Liver (tissue), 9 donors: Measurements from ENCODE around the gene RAET1E. TPM values are rescaled to one million over a fixed set of nuclear protein-coding genes. Genes with fewer than 3 reads are reported as not detected.
"Not testable (repeated sequence)": the region's sequence is repeated elsewhere in the genome, so short reads cannot be mapped to it uniquely, and the experiment has no call there.

Experiments used
- DNase-seq: peaks from one replicate; pipeline ENCODE4 v3.0.0-alpha.2; 2017; ENCODE audit warnings: low spot score
- H3K27ac ChIP-seq, 2 donors: one replicate each; pipeline ENCODE4 v1.7.0; 2013; ENCODE audit warnings: inconsistent platforms in 2 of 2, low read length in 2 of 2, control low read depth in 1 of 2, low read depth in 1 of 2, mild to moderate bottlenecking in 1 of 2
- H3K27me3 ChIP-seq, 4 donors: one replicate each; pipeline versions ENCODE4 v1.6.1 to v1.7.0; 2013; ENCODE audit warnings: low read length in 3 of 4, inconsistent platforms in 1 of 4, mild to moderate bottlenecking in 1 of 4, moderate library complexity in 1 of 4; ENCODE audit not compliant: control insufficient read depth in 4 of 4, insufficient read depth in 4 of 4
- H3K36me3 ChIP-seq, 4 donors: one replicate each; pipeline versions ENCODE4 v1.6.1 to v1.7.0; 2013; ENCODE audit warnings: low read length in 3 of 4, mild to moderate bottlenecking in 3 of 4, low read depth in 1 of 4, moderate library complexity in 1 of 4; ENCODE audit not compliant: control insufficient read depth in 4 of 4, insufficient read depth in 3 of 4
- H3K4me1 ChIP-seq, 4 donors: one replicate each; pipeline versions ENCODE4 v1.6.1 to v1.7.0; 2013; ENCODE audit warnings: low read length in 3 of 4, mild to moderate bottlenecking in 3 of 4, moderate library complexity in 1 of 4; ENCODE audit not compliant: control insufficient read depth in 4 of 4, insufficient read depth in 4 of 4
- H3K4me3 ChIP-seq, 3 donors: one replicate each; pipeline versions ENCODE4 v1.6.1 to v1.7.0; 2013; ENCODE audit warnings: low read length in 3 of 3, control low read depth in 1 of 3, low read depth in 1 of 3, mild to moderate bottlenecking in 1 of 3
- H3K9ac ChIP-seq, 2 donors: one replicate each; pipeline ENCODE4 v1.7.0; 2013; ENCODE audit warnings: low read length in 2 of 2, mild to moderate bottlenecking in 2 of 2, moderate library complexity in 2 of 2, control low read depth in 1 of 2, low read depth in 1 of 2
- H3K9me3 ChIP-seq, 4 donors: one replicate each; pipeline versions ENCODE4 v1.6.1 to v1.7.0; 2013; ENCODE audit warnings: low read length in 3 of 4; ENCODE audit not compliant: control insufficient read depth in 4 of 4
- CTCF ChIP-seq: fragments of 150-350 bp; IDR thresholded peaks from 2 replicates; pipeline ENCODE4 v1.5.1; 2017; ENCODE audit warnings: improper control_type of control experiment, low read depth, low read length; ENCODE audit not compliant: missing input control
- FOXA1 ChIP-seq: IDR thresholded peaks from 2 replicates; pipeline ENCODE4 v1.6.1; 2016; ENCODE audit warnings: antibody characterized with exemption
- GABPA ChIP-seq, 2 donors: IDR thresholded peaks in 1 of 2; conservative IDR thresholded peaks in 1 of 2; 2 replicates each; pipeline ENCODE4 v1.6.1; 2016; ENCODE audit warnings: antibody characterized with exemption in 2 of 2, mild to moderate bottlenecking in 1 of 2, moderate library complexity in 1 of 2
- HNF4G ChIP-seq: IDR thresholded peaks from 2 replicates; pipeline ENCODE4 v1.6.1; 2016; ENCODE audit warnings: antibody characterized with exemption
- JUND ChIP-seq, 2 donors: IDR thresholded peaks; 2 replicates each; pipeline ENCODE4 v1.6.1; 2016; ENCODE audit warnings: antibody characterized with exemption in 2 of 2
- MAX ChIP-seq: IDR thresholded peaks from 2 replicates; pipeline ENCODE4 v1.6.1; 2016; ENCODE audit warnings: antibody characterized with exemption
- RXRA ChIP-seq, 2 donors: IDR thresholded peaks; 2 replicates each; pipeline ENCODE4 v1.6.1; 2017 to 2018; ENCODE audit warnings: antibody characterized with exemption in 2 of 2, mild to moderate bottlenecking in 1 of 2
- SP1 ChIP-seq: IDR thresholded peaks from 2 replicates; pipeline ENCODE4 v1.6.1; 2018; ENCODE audit warnings: antibody characterized with exemption, mild to moderate bottlenecking
- WGBS: extraction: QIAGEN DNeasy Blood & Tissue Kit; methylation state at CpG from one replicate; pipeline ENCODE4 v1.1.7; 2013; 5-methylcytosine and 5-hydroxymethylcytosine counted together
- polyA plus RNA-seq, 2 donors: library from polyadenylated mRNA; stranded (reverse) in 1 of 2; unstranded in 1 of 2; fragments of 200-250 nt in 1 of 2; fragments of >200 nt in 1 of 2; fragmentation: Nextera tagmentation in 1 of 2; extraction: Ambion mirVana in 1 of 2; gene quantifications; one replicate each; pipeline versions ENCODE4 v1.2.1 to v1.2.3, GENCODE V29; 2013 to 2015
- total RNA-seq, 2 donors: library from RNA; depleted of rRNA; stranded (reverse); fragments of >200 nt; gene quantifications; one replicate each; pipeline ENCODE4 v1.2.3, GENCODE V29; 2014
- donor health status: healthy.
- donor health status: healthy.
- donor health status: healthy.
- donor health status: healthy.
- donor health status: healthy.

RAET1E gene
- total and polyA plus RNA-seq, 4 donors: not detected

- H3K4me3 ChIP-seq, DNase-seq, H3K27ac ChIP-seq, H3K9ac ChIP-seq, H3K36me3 ChIP-seq, H3K9me3 ChIP-seq, H3K27me3 ChIP-seq: not testable (repeated sequence)
- H3K4me1 ChIP-seq: peaks cover 0 to 14% (median 10%) of the 10 kb centered on the region in 4 donors
- whole genome bisulfite sequencing: 81% methylated on average over 5 of the region's 6 CpGs
These were observed 47.4 kb upstream of the RAET1E start for GRCh38 chr6:149945276-149945675.

- not testable (repeated sequence) for H3K36me3 ChIP-seq, H3K4me3 ChIP-seq, H3K9me3 ChIP-seq, H3K9ac ChIP-seq, H3K27ac ChIP-seq, DNase-seq
- WGBS: 72% methylated on average over 5 of the region's 5 CpGs
- H3K4me1 ChIP-seq: peaks cover 8 to 24% (median 12%) of the 10 kb centered on the region in 4 donors
- H3K27me3 ChIP-seq: peaks cover 0 to 16% (median 7%) of the 10 kb centered on the region in 4 donors
These were observed 45.4 kb upstream of the RAET1E start for GRCh38 chr6:149943321-149943720.

GRCh38 chr6:149942461-149942829 lies 44.5 kb upstream of the RAET1E start:
- DNase-seq: no peak
- Histone ChIP-seq H3K9ac (no peak overlapping the region), H3K36me3 (no peaks in the 10 kb centered on the region), H3K9me3 (no peaks in the 10 kb centered on the region), H3K27ac (no peak overlapping the region), H3K27me3 (peaks cover 0 to 16% (median 7%) of the 10 kb centered on the region in 4 donors), H3K4me3 (peak overlapping the region in 1 of 3 donors; percentile 37), H3K4me1 (peaks cover 9 to 27% (median 14%) of the 10 kb centered on the region in 4 donors)
- TF ChIP-seq FOXA1: no peak
- TF ChIP-seq HNF4G: no peak
- no peak for TF ChIP-seq JUND (IDR thresholded peaks at IDR 0.05)
- TF ChIP-seq RXRA (IDR thresholded peaks at IDR 0.05): no peak
- no peak for TF ChIP-seq GABPA (IDR thresholded peaks at IDR 0.05 in 1 of 2, conservative IDR thresholded peaks at IDR 0.05 in 1 of 2)
- no peak for TF ChIP-seq CTCF
- TF ChIP-seq MAX: no peak
- 31% methylated on average over 13 of the region's 13 CpGs for WGBS

- Histone ChIP-seq H3K27ac (no peak within 1 kb of the TSS), H3K4me1 (peaks cover 9 to 27% (median 14%) of the 10 kb centered on the region in 4 donors), H3K9ac (no peak within 1 kb of the TSS), H3K4me3 (peak within 1 kb of the TSS; percentile 32 to 69 (median 37)), H3K36me3 (no peaks in the 10 kb centered on the region), H3K27me3 (peaks cover 0 to 17% (median 7%) of the 10 kb centered on the region in 4 donors), H3K9me3 (no peaks in the 10 kb centered on the region)
- TF ChIP-seq MAX: no peak
- TF ChIP-seq SP1: peak; percentile 21
- TF ChIP-seq JUND (IDR thresholded peaks at IDR 0.05): peak in 1 of 2 donors; percentile 15
- 4% methylated on average over 62 of the region's 62 CpGs for WGBS
- DNase-seq: peak; percentile 71
These were observed 43.9 kb upstream of the RAET1E start, which contains the start of gene ULBP2 for GRCh38 chr6:149941583-149942460. ULBP2 (plus strand) TSS chr6:149942014; CDS start chr6:149942073, 59 bp downstream.
